NCI-H345 (cell line): ENCODE data around the gene DNMT3L.
"Not testable (repeated sequence)": the region's sequence is repeated elsewhere in the genome, so short reads cannot be mapped to it uniquely, and the experiment has no call there.

ENCODE experiments used
- DNase-seq: peaks from one replicate; lab custom pipeline; 2025; lab: John Stamatoyannopoulos, UW

Gene DNMT3L

GRCh38 chr21:44247904-44248303 lies 13.8 kb downstream of the DNMT3L start:
- not testable (repeated sequence) for DNase-seq

- DNase-seq, result not testable (repeated sequence)
Observed at GRCh38 chr21:44243980-44244379, 17.7 kb downstream of the DNMT3L start.

GRCh38 chr21:44241281-44241680 lies 20.4 kb downstream of the DNMT3L start:
- not testable (repeated sequence) for DNase-seq

GRCh38 chr21:44240842-44241241 lies 20.9 kb downstream of the DNMT3L start, which contains the start of gene ICOSLG:
TSS of gene ICOSLG (minus strand) at chr21:44240943. CDS start at chr21:44240817, 126 bp downstream.
- not testable (repeated sequence) for DNase-seq

- DNase-seq, result not testable (repeated sequence)
Observed at GRCh38 chr21:44240353-44240752, 21.3 kb downstream of the DNMT3L start.

- not testable (repeated sequence) for DNase-seq
Observed at GRCh38 chr21:44229561-44229960, 32.1 kb downstream of the DNMT3L start.

GRCh38 chr21:44228109-44228508 lies 33.6 kb downstream of the DNMT3L start:
- not testable (repeated sequence) for DNase-seq

- not testable (repeated sequence) for DNase-seq
Observed at GRCh38 chr21:44227614-44228013, 34.1 kb downstream of the DNMT3L start.

GRCh38 chr21:44225605-44226004 lies 36.1 kb downstream of the DNMT3L start:
- not testable (repeated sequence) for DNase-seq

GRCh38 chr21:44223334-44223733 lies 38.4 kb downstream of the DNMT3L start:
- not testable (repeated sequence) for DNase-seq

GRCh38 chr21:44220674-44221073 lies 41.0 kb downstream of the DNMT3L start:
- DNase-seq, result not testable (repeated sequence)

GRCh38 chr21:44218461-44218860 lies 43.2 kb downstream of the DNMT3L start:
- DNase-seq, result not testable (repeated sequence)

GRCh38 chr21:44211978-44212377 lies 49.7 kb downstream of the DNMT3L start:
- not testable (repeated sequence) for DNase-seq

- not testable (repeated sequence) for DNase-seq
Observed at GRCh38 chr21:44211574-44211973, 50.1 kb downstream of the DNMT3L start.

- not testable (repeated sequence) for DNase-seq
Observed at GRCh38 chr21:44207860-44208646, 53.6 kb downstream of the DNMT3L start.

- not testable (repeated sequence) for DNase-seq
Observed at GRCh38 chr21:44206698-44207676, 54.7 kb downstream of the DNMT3L start.

- DNase-seq, result not testable (repeated sequence)
Observed at GRCh38 chr21:44206187-44206586, 55.5 kb downstream of the DNMT3L start.

GRCh38 chr21:44202590-44203299 lies 59.0 kb downstream of the DNMT3L start:
- DNase-seq, result not testable (repeated sequence)

GRCh38 chr21:44199997-44200396 lies 61.7 kb downstream of the DNMT3L start:
- not testable (repeated sequence) for DNase-seq

- no peak for DNase-seq
Observed at GRCh38 chr21:44199448-44199847, 62.2 kb downstream of the DNMT3L start.

- DNase-seq, result not testable (repeated sequence)
Observed at GRCh38 chr21:44197156-44197516, 64.6 kb downstream of the DNMT3L start.
